Neuronal stem cell (in vitro differentiated cells): ENCODE measurements around the gene GABRA5.

ENCODE experiments used
- DNase-seq: peaks from one replicate; pipeline ENCODE4 v3.0.0-alpha.2; 2013; ENCODE audit warnings: low spot score
- H2AFZ ChIP-seq: one replicate; pipeline ENCODE4 v1.6.1; 2013; ENCODE audit warnings: mild to moderate bottlenecking, low read length, inconsistent platforms
- H2AK5ac ChIP-seq: 2 replicates; pipeline ENCODE4 v1.6.1; 2013; ENCODE audit warnings: low read depth, mild to moderate bottlenecking, inconsistent platforms, low read length, moderate library complexity, mixed read lengths
- H2BK120ac ChIP-seq: 2 replicates; pipeline ENCODE4 v1.6.1; 2013; ENCODE audit warnings: low read depth, mild to moderate bottlenecking, inconsistent platforms, low read length, moderate library complexity, mixed read lengths
- H2BK12ac ChIP-seq: one replicate; pipeline ENCODE4 v1.6.1; 2013; ENCODE audit warnings: low read length, inconsistent platforms
- H2BK15ac ChIP-seq: 2 replicates; pipeline ENCODE4 v1.6.1; 2013; ENCODE audit warnings: mild to moderate bottlenecking, low read length, inconsistent platforms, mixed read lengths
- H2BK5ac ChIP-seq: one replicate; pipeline ENCODE4 v1.6.1; 2013; ENCODE audit warnings: inconsistent platforms, mild to moderate bottlenecking, low read length, moderate library complexity
- H3K14ac ChIP-seq: one replicate; pipeline ENCODE4 v1.6.1; 2013; ENCODE audit warnings: low read length, inconsistent platforms
- H3K18ac ChIP-seq: 2 replicates; pipeline ENCODE4 v1.6.1; 2013; ENCODE audit warnings: low read length, inconsistent platforms
- H3K23ac ChIP-seq: 2 replicates; pipeline ENCODE4 v1.6.1; 2013; ENCODE audit warnings: low read depth, mild to moderate bottlenecking, mixed read lengths, low read length, inconsistent platforms; ENCODE audit not compliant: poor library complexity
- H3K27ac ChIP-seq: replicated peaks from 3 replicates; pipeline ENCODE4 v1.5.1; 2013; ENCODE audit warnings: low read length, inconsistent platforms
- H3K27me3 ChIP-seq, 3 experiments: 2 replicates each; pipeline ENCODE4 v1.6.1; 2013; ENCODE audit warnings: low read length in 3 of 3, mild to moderate bottlenecking in 2 of 3, inconsistent platforms in 1 of 3, low read depth in 1 of 3, mixed read lengths in 1 of 3, moderate library complexity in 1 of 3; ENCODE audit not compliant: control insufficient read depth in 3 of 3, insufficient read depth in 3 of 3
- H3K36me3 ChIP-seq, 2 donors: replicated peaks in 1 of 2; 2 replicates each; pipeline ENCODE4 v1.6.1; 2013; ENCODE audit warnings: low read length in 2 of 2; ENCODE audit not compliant: control insufficient read depth in 2 of 2, insufficient read depth in 2 of 2
- H3K4ac ChIP-seq: 2 replicates; pipeline ENCODE4 v1.6.1; 2013; ENCODE audit warnings: inconsistent platforms, mild to moderate bottlenecking, low read length, moderate library complexity
- H3K4me1 ChIP-seq, 2 donors: 1 replicate in 1 of 2; 2 replicates in 1 of 2; pipeline ENCODE4 v1.6.1; 2013; ENCODE audit warnings: low read length in 2 of 2, low read depth in 1 of 2; ENCODE audit not compliant: control insufficient read depth in 2 of 2, insufficient read depth in 1 of 2
- H3K4me2 ChIP-seq: one replicate; pipeline ENCODE4 v1.6.1; 2013; ENCODE audit warnings: mild to moderate bottlenecking, low read length, inconsistent platforms; ENCODE audit not compliant: insufficient read depth, poor library complexity, severe bottlenecking
- H3K4me3 ChIP-seq, 2 donors: 2 replicates each; pipeline ENCODE4 v1.5.1; 2013; ENCODE audit warnings: low read length in 2 of 2, mild to moderate bottlenecking in 2 of 2, inconsistent platforms in 1 of 2, moderate library complexity in 1 of 2
- H3K79me1 ChIP-seq: one replicate; pipeline ENCODE4 v1.6.1; 2013; ENCODE audit warnings: low read depth, mild to moderate bottlenecking, inconsistent platforms, low read length, moderate library complexity
- H3K9ac ChIP-seq: one replicate; pipeline ENCODE4 v1.6.1; 2013; ENCODE audit warnings: mild to moderate bottlenecking, low read depth, low read length, inconsistent platforms; ENCODE audit not compliant: poor library complexity
- H3K9me3 ChIP-seq, 2 donors: replicated peaks in 1 of 2; 2 replicates each; pipeline versions ENCODE3 to v1.6.1; 2013; ENCODE audit warnings: low read length in 2 of 2, mild to moderate bottlenecking in 2 of 2, inconsistent platforms in 1 of 2, low read depth in 1 of 2, mixed read lengths in 1 of 2, moderate library complexity in 1 of 2; ENCODE audit not compliant: control insufficient read depth in 2 of 2, insufficient read depth in 1 of 2
- H4K8ac ChIP-seq: one replicate; pipeline ENCODE4 v1.6.1; 2013; ENCODE audit warnings: low read depth, mild to moderate bottlenecking, inconsistent platforms, low read length, moderate library complexity
- H4K91ac ChIP-seq: one replicate; pipeline ENCODE4 v1.6.1; 2013; ENCODE audit warnings: low read length, low read depth, mild to moderate bottlenecking, inconsistent platforms; ENCODE audit not compliant: poor library complexity
- WGBS, 2 donors: extraction: QIAGEN DNeasy Blood & Tissue Kit; methylation state at CpG; one replicate each; pipeline ENCODE4 v1.1.7; 2013; ENCODE audit warnings: missing lambda C conversion rate in 2 of 2, mixed read lengths in 1 of 2; ENCODE audit not compliant: insufficient read length in 2 of 2, insufficient replicate concordance in 1 of 2; ENCODE audit errors: extremely low coverage in 2 of 2; 5-methylcytosine and 5-hydroxymethylcytosine counted together

Gene GABRA5

GRCh38 chr15:26888761-26889160 is 21.9 kb downstream of the GABRA5 start:
- no peak overlapping the region for H2BK5ac ChIP-seq
- H3K9me3 ChIP-seq, result peaks cover 0 to 7% of the 10 kb centered on the region in 2 donors
- H2BK120ac ChIP-seq, result no peak overlapping the region
- H3K14ac ChIP-seq, result no peak overlapping the region
- no peak overlapping the region for H2BK15ac ChIP-seq
- no peak overlapping the region for H4K8ac ChIP-seq
- H3K4me2 ChIP-seq, result no peak overlapping the region
- no peak overlapping the region for H2BK12ac ChIP-seq
- H3K18ac ChIP-seq, result no peak overlapping the region
- no peaks in the 10 kb centered on the region for H3K36me3 ChIP-seq
- DNase-seq, result no peak
- H2AFZ ChIP-seq, result no peak overlapping the region
- peaks cover 0 to 4% of the 10 kb centered on the region in 2 donors for H3K4me1 ChIP-seq
- peaks cover 2% of the 10 kb centered on the region for H3K79me1 ChIP-seq
- no peak overlapping the region for H3K4me3 ChIP-seq
- H3K27ac ChIP-seq, result no peak overlapping the region
- no peak overlapping the region for H3K9ac ChIP-seq
- no CpG with 5 or more reads among the region's 8 CpGs for WGBS, 2 donors
- H3K4ac ChIP-seq, result no peak overlapping the region
- no peak overlapping the region for H2AK5ac ChIP-seq
- H3K23ac ChIP-seq, result no peak overlapping the region
- H4K91ac ChIP-seq, result no peak overlapping the region
- peaks cover 0 to 4% (median 0%) of the 10 kb centered on the region in 3 experiments for H3K27me3 ChIP-seq

GRCh38 chr15:26889298-26889898 is 22.5 kb downstream of the GABRA5 start:
- peaks cover 0 to 7% of the 10 kb centered on the region in 2 donors for H3K9me3 ChIP-seq
- DNase-seq, result peak; percentile 77
- no peak overlapping the region for H3K18ac ChIP-seq
- H4K91ac ChIP-seq, result no peak overlapping the region
- H3K14ac ChIP-seq, result no peak overlapping the region
- no peak overlapping the region for H2AFZ ChIP-seq
- peaks cover 0 to 4% (median 0%) of the 10 kb centered on the region in 3 experiments for H3K27me3 ChIP-seq
- no peak overlapping the region for H3K4me3 ChIP-seq
- H3K79me1 ChIP-seq, result peaks cover 2% of the 10 kb centered on the region
- peaks cover 0 to 4% of the 10 kb centered on the region in 2 donors for H3K4me1 ChIP-seq
- no peak overlapping the region for H2BK15ac ChIP-seq
- no peak overlapping the region for H4K8ac ChIP-seq
- H2BK120ac ChIP-seq, result no peak overlapping the region
- H3K4ac ChIP-seq, result no peak overlapping the region
- H3K27ac ChIP-seq, result no peak overlapping the region
- no peak overlapping the region for H3K4me2 ChIP-seq
- no peak overlapping the region for H2AK5ac ChIP-seq
- WGBS, 2 donors, result no CpG with 5 or more reads among the region's 5 CpGs
- H3K9ac ChIP-seq, result no peak overlapping the region
- H3K23ac ChIP-seq, result no peak overlapping the region
- no peak overlapping the region for H2BK12ac ChIP-seq
- no peaks in the 10 kb centered on the region for H3K36me3 ChIP-seq
- no peak overlapping the region for H2BK5ac ChIP-seq

- WGBS, 2 donors, result no CpG with 5 or more reads among the region's 7 CpGs
- no peak overlapping the region for H2BK12ac ChIP-seq
- H3K4me1 ChIP-seq, result peaks cover 0 to 4% of the 10 kb centered on the region in 2 donors
- no peak overlapping the region for H2BK15ac ChIP-seq
- no peak overlapping the region for H3K14ac ChIP-seq
- H3K27ac ChIP-seq, result no peak overlapping the region
- H3K18ac ChIP-seq, result no peak overlapping the region
- H3K4me2 ChIP-seq, result no peak overlapping the region
- H3K4me3 ChIP-seq, result no peak overlapping the region
- no peak overlapping the region for H3K4ac ChIP-seq
- no peak overlapping the region for H3K9ac ChIP-seq
- H3K23ac ChIP-seq, result no peak overlapping the region
- H2AK5ac ChIP-seq, result no peak overlapping the region
- no peak for DNase-seq
- peaks cover 0 to 4% (median 0%) of the 10 kb centered on the region in 3 experiments for H3K27me3 ChIP-seq
- no peaks in the 10 kb centered on the region for H3K36me3 ChIP-seq
- no peak overlapping the region for H2BK120ac ChIP-seq
- peaks cover 2% of the 10 kb centered on the region for H3K79me1 ChIP-seq
- H2BK5ac ChIP-seq, result no peak overlapping the region
- no peak overlapping the region for H4K8ac ChIP-seq
- no peak overlapping the region for H4K91ac ChIP-seq
- peaks cover 0 to 7% of the 10 kb centered on the region in 2 donors for H3K9me3 ChIP-seq
- no peak overlapping the region for H2AFZ ChIP-seq
These were observed 23.6 kb downstream of the GABRA5 start for GRCh38 chr15:26890451-26890850.

- Histone ChIP-seq H3K4me1 (peaks cover 0 to 4% of the 10 kb centered on the region in 2 donors), H3K18ac (no peak overlapping the region), H4K91ac (no peak overlapping the region), H3K27me3 (peaks cover 0 to 4% (median 0%) of the 10 kb centered on the region in 3 experiments), H2BK120ac (no peak overlapping the region), H2BK5ac (no peak overlapping the region), H2AK5ac (no peak overlapping the region), H3K36me3 (no peaks in the 10 kb centered on the region), H3K23ac (no peak overlapping the region), H3K9me3 (peaks cover 0 to 7% of the 10 kb centered on the region in 2 donors), H3K4me2 (no peak overlapping the region), H3K14ac (no peak overlapping the region), H3K79me1 (peaks cover 2% of the 10 kb centered on the region), H3K4me3 (no peak overlapping the region), H3K4ac (no peak overlapping the region), H4K8ac (no peak overlapping the region), H2AFZ (no peak overlapping the region), H2BK12ac (no peak overlapping the region), H2BK15ac (no peak overlapping the region), H3K27ac (no peak overlapping the region), H3K9ac (no peak overlapping the region)
- no peak for DNase-seq
- no CpG with 5 or more reads among the region's 6 CpGs for WGBS, 2 donors
These were observed 24.1 kb downstream of the GABRA5 start for GRCh38 chr15:26890988-26891387.
